Stimulated activated CD8-positive, alpha-beta memory T cell treated with anti-CD3 and anti-CD28 coated beads, Interleukin-7, amount 100 ng/mL, for 1 hour (primary cell): ENCODE data around the gene DCC.

Source experiments
- DNase-seq, 2 donors: peaks; one replicate each; pipeline ENCODE4 v3.0.0-alpha.2; 2020; ENCODE audit warnings: low read depth in 2 of 2

DCC gene

DNA sequence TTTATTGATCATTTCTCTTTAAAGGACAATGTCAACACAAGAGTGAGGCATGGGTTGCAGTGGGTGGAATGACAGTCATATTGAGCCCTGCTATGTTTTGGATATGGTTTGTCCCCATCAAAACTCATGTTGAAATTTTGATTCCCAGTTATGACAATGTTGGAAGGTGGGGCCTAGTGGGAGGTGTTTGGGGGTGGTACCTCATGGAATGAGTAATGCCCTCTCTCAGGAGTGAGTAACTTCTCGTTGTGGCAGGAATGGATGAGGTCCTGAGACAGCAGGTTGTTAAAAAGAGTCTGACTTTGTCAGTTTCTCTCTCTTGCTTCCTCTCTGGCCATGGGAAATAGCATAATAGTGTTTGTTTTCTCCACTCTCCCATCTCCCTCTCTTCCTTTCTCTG lies 345.3 kb downstream of the DCC start:
- no peak for DNase-seq

DNA sequence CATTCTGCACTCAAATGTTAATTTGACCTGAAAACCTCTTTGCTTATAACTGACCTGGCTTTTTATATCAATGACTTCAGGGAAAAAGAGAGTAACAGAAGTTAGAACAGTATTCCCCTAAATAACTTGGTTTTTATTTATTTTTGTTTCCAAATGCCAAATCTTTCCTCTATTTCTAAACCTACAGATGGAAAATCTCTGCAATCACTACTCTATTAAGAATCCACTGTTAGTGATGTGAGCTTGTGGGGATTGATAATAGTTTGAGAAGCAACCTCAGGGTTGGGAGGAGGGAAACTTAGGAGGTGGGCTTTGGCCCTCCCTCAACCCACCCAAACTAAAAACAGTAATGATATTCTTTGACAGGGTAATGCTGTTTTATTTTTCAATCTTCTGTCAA lies 351.8 kb downstream of the DCC start:
- DNase-seq = no peak

- DNase-seq = no peak
These were observed 354.8 kb downstream of the DCC start for GRCh38 chr18:52694804-52695203.

- no peak for DNase-seq
These were observed 360.1 kb downstream of the DCC start for GRCh38 chr18:52700116-52700515.

DNA sequence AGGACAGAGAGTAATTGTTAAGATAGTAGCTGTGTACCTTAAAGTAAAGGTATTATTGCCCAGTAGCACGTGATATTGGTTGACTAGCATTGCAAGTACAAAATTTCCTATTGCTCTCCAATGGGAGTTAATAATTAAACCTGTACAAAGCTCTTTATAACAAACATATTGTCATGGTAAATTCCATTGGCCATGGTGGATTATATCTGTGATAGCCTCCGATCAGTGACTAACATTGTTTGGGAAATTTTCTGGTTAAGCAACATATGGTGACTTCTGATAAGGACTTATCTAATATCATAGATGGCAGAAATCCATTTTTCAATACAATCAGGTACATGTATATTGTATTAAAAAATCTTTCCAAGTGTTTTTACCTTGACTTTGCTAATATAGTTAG lies 360.8 kb downstream of the DCC start:
- DNase-seq = no peak

- no peak for DNase-seq
These were observed 361.4 kb downstream of the DCC start for GRCh38 chr18:52701219-52701935.

DNA sequence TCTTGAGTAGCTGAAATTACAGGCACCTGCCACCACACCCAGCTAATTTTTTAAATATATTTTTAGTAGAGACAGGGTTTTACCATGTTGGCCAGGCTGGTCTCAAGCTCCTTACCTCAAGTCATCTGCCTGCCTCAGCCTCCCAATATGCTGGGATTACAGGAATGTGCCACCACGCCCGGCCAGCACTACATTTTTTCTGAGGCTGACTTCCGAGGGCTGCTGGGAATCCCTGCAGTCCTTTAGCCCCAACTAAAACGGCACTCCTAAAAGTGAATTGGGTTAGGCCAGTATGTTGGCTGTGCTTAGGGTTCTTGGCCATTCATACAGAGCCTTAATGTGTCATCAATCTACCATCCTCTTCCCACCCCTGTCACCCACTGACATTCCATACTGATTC lies 375.4 kb downstream of the DCC start:
- DNase-seq = no peak

GRCh38 chr18:52715991-52716390 lies 376.0 kb downstream of the DCC start:
- no peak for DNase-seq

- no peak for DNase-seq
These were observed 377.0 kb downstream of the DCC start for GRCh38 chr18:52716973-52717372.

- no peak for DNase-seq
These were observed 382.9 kb downstream of the DCC start for GRCh38 chr18:52722904-52723303.

- DNase-seq = no peak
These were observed 383.6 kb downstream of the DCC start for GRCh38 chr18:52723550-52723970.

GRCh38 chr18:52730972-52731619 lies 391.1 kb downstream of the DCC start:
- DNase-seq = no peak

- DNase-seq = no peak
These were observed 398.9 kb downstream of the DCC start for GRCh38 chr18:52738946-52739345.

- DNase-seq = no peak
These were observed 407.0 kb downstream of the DCC start for GRCh38 chr18:52746986-52747385.

- no peak for DNase-seq
These were observed 407.9 kb downstream of the DCC start for GRCh38 chr18:52747869-52748268.

GRCh38 chr18:52748343-52748742 lies 408.3 kb downstream of the DCC start:
- DNase-seq = no peak

DNA sequence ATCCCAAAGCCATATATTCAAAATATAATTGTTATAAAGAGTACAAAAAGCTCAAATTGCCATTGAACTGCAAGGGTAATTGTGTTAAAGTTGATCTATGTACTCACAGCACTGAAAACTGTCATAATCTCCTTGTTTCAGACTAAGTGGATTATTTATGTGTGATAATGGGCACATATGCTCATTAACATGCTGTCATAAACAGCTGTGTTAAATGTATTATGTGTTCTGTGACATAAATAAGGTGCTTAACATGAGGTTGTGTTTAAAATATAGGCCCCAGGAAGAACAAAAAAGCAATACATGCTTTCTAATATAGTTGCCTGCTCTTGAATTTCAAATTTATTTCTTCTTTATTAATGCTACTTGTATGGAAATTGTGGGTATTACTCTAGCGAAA lies 409.5 kb downstream of the DCC start:
- DNase-seq = no peak

GRCh38 chr18:52750995-52751394 lies 411.0 kb downstream of the DCC start:
- DNase-seq = no peak

DNA sequence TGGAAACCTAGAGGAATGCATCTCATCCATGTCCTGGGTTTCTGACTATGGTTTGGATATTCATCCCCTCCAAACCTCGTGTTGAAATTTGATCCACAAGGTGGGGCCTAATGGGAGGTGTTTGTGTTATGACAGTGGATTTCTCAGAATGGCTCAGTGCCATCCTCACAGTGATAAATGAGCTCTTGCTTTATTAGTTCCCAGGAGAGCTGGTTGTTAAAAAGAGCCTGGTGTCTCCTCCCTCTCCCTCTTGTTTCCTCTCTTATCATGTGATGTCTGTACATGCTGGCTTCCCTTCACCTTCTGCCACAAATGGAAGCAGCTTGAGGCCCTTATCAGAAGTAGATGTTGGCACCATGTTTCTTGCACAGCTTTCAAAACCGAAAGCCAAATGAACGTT lies 424.3 kb downstream of the DCC start:
- no peak for DNase-seq

DNA sequence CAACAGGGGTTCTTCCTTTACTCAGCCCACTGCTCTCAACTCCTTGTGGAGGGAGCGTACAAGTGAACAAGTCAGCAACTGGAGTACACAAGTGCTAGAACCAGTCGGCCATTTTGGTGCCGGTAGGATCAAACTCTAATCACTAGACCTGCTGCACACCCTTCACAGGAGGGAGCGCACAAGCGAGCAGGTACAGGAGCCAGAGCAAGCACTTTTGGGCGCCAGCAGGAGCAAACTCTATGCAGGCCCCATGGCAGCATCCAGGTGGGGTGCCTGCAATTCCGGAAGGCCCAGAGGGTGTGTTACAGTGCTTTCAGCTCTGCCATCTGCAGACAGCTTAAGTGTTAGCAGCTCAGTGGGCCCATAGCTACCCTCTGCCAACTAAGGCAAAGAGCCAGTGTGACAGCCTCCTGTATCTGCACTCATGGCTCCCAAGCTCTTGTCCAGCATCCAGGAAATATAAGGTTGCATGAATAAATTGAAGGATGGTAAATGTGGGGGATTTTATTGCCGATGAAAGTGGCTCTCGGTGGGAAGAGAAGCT lies 426.1 kb downstream of the DCC start:
- no peak for DNase-seq

GRCh38 chr18:52781113-52781512 lies 441.1 kb downstream of the DCC start:
- no peak for DNase-seq

GRCh38 chr18:52791321-52791720 lies 451.3 kb downstream of the DCC start:
- DNase-seq = no peak

DNA sequence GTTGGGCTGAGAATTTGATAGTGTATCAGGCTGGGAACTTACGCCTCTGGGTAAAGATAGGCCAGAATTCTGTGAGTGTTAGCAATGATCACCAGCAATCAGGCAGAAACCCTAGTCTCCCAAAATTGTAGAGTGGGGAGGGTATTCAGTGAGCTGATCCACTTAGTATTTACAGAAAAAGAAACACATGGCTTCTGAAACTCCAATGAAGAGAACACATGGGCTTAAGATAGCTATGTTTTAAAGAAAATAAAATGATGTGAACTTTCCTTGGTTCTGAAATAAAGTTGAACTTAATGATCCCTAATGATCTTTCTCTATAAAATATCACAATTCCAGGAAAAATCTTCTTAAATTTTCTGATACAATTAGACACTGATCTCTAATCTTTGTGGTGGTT lies 472.8 kb downstream of the DCC start:
- DNase-seq = no peak
